HG02678 (cell line): ENCODE results near the gene LDLRAD4.

Experiments used
- ATAC-seq: cut with Tn5 transposase; IDR thresholded peaks from one replicate; pipeline ENCODE4 v1.9.1; 2021; ENCODE audit warnings: mild to moderate bottlenecking, moderate library complexity; ENCODE audit not compliant: unreplicated experiment

LDLRAD4 gene

GRCh38 chr18:13618760-13619438 is 400.3 kb downstream of the LDLRAD4 start:
- ATAC-seq: no peak

DNA sequence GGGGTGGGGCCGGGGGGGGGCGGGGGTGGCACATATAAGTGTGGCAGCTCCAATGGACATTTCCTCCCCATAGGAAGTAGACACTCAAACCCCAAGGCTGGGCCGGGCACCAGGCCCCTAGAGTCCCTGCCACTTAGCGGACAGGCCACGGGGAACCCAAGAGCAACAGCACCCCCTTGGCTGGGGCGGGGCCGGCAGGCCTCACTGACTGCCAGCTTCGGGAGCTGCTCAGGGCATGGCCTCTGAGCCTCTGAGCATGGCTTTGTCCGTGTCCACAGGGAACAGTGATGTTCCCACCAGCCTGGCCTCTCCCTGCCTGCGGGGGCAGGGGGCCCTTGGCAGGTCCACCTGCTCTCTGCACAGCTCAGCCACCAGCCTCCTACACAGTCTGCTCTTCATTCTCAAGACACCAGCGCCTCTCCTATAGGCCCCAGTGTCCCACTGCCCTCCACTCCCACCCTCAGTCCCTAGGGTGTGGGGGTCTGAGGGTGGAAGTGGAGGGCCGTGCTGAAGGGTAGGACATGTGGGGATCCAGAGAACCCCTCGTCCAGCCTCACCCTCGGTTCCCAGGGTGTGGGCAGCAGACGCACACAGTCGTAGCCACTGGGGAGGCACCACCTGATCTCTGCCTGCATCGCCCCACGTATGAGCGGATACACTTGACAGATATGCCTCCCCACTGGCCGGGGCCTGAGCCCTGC is 401.1 kb downstream of the LDLRAD4 start:
- ATAC-seq: no peak

GRCh38 chr18:13620206-13620672 is 401.7 kb downstream of the LDLRAD4 start:
- ATAC-seq: no peak

- no peak for ATAC-seq
These were observed 402.4 kb downstream of the LDLRAD4 start for GRCh38 chr18:13620818-13621445.

- ATAC-seq: no peak
These were observed 402.9 kb downstream of the LDLRAD4 start for GRCh38 chr18:13621446-13621849.

GRCh38 chr18:13621886-13622619 is 403.5 kb downstream of the LDLRAD4 start:
- no peak for ATAC-seq

- ATAC-seq: no peak
These were observed 404.2 kb downstream of the LDLRAD4 start for GRCh38 chr18:13622751-13623150.

GRCh38 chr18:13623348-13623747 is 404.8 kb downstream of the LDLRAD4 start:
- ATAC-seq: no peak

DNA sequence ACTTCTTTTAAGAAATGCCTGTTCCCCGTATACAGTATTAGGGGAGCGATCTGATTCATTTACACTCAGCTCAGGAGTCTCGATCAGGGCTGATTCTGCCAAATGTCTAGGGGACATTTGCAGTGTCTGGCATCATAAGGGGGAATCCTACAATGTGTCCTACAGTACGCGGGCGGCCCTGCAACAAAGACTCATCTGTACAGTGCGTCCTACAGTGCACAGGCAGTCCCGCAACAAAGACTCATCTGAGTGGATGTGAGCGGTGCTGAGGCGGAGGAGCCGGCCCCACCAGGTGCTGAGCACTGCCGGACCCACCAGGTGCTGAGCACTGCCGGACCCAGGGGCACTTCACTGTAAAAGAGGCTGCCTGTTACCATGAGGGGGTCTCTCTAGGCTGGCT is 405.3 kb downstream of the LDLRAD4 start:
- ATAC-seq: no peak

GRCh38 chr18:13624563-13625237 is 406.1 kb downstream of the LDLRAD4 start:
- ATAC-seq: no peak

- no peak for ATAC-seq
These were observed 406.8 kb downstream of the LDLRAD4 start for GRCh38 chr18:13625355-13625754.

DNA sequence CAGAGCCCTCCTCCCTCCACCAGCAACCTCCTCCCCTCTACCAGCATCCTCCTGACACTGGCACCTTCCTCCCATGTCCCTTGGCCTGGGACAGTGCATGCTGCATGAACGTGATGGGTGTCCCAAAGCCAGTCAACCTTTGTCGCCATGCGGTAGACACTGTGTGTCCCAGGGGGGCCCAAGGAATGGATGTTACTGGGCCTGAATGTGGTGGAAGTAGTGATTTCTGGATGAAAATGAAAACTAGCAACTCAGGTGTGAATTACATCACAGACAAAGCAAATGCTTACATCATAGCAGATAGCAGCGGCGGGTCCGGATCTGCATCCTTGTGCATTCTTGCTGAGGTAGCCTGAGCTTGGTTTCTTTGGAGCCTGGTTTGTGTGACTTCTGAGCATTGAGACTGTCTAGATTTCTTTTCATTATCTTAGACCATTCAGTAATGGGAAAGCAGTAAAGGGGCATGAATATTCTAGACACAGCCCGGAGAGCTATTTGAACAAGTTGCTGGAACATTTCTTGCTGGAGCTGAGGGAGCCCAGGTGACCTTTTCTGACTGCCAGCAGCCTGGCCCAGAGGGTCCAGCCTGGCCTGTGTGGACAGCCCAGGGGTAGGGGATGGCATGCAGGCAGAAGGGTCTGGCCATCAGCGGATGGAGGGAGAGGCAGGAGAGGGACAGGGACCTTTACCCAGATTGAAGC is 407.4 kb downstream of the LDLRAD4 start:
- ATAC-seq: no peak

GRCh38 chr18:13626544-13626908 is 408.0 kb downstream of the LDLRAD4 start:
- no peak for ATAC-seq

GRCh38 chr18:13627639-13628038 is 409.1 kb downstream of the LDLRAD4 start:
- ATAC-seq: no peak

- ATAC-seq: no peak
These were observed 409.7 kb downstream of the LDLRAD4 start for GRCh38 chr18:13628211-13628610.

- ATAC-seq: no peak
These were observed 411.5 kb downstream of the LDLRAD4 start for GRCh38 chr18:13629841-13630715.

- ATAC-seq: no peak
These were observed 412.2 kb downstream of the LDLRAD4 start for GRCh38 chr18:13630716-13631268.

- ATAC-seq: no peak
These were observed 415.1 kb downstream of the LDLRAD4 start for GRCh38 chr18:13633700-13634099.

- no peak for ATAC-seq
These were observed 416.5 kb downstream of the LDLRAD4 start for GRCh38 chr18:13635046-13635445.
